ENCODE measurements around the gene TCIRG1. TPM values are rescaled to one million over a fixed set of nuclear protein-coding genes. Genes with fewer than 3 reads are reported as not detected.
A peak's percentile ranks its signal among the peaks of the same experiment; 100 is the strongest.

TCIRG1 gene
- total RNA-seq, 4 donors from 2014 or later, result 19.4 to 50.9 (median 41.2) TPM

DNA sequence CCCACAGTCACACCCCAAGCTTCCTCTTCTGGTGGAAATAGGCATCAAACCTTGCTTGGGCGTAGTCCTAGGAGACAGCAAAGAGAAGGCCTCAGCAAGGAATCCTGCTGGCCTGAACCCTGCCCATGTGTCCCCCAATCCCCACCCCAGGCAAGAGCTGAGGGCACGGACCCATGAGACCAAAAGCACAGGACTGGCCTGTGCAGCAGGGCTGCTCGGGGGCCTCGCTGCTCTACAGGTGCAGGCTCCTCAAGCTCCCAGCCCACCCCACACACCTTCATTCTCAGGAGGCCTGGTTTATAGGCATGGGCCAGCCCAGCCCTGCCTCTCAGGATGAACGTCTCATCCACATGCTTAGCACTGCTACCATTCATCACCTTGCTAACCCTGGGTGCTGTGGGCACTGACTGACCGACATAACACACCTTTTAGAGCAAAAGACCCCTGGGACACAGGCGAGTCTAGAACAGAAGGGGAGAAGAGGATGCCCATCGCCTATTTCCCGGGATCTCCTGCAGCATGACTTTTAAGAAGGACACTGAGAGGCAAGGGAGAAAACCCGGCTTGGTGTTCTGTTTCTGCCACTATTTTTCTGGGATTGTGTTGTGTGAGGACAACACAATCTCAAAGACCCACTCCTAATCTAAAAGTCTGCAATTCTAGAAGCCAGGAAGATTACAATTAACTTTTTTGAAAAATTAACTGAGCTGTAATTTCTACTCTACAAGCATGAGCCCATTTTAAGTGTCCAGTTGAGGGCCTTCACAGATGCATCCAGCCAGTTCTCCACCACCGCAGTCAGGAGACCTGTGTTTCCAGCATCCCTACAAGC lies 15.4 kb downstream of the TCIRG1 start:
- Histone ChIP-seq H3K9me3 (no peaks in the 10 kb centered on the region), H3K4me3 (no peak overlapping the region), H3K4me1 (no peaks in the 10 kb centered on the region), H3K36me3 (peaks cover 34% of the 10 kb centered on the region), H3K27ac (no peak overlapping the region), H3K27me3 (no peaks in the 10 kb centered on the region)
- peak in 1 of 2 donors; percentile 77 for DNase-seq (ENCODE audit: low spot score in 2 of 2)
- WGBS, result 90% methylated on average over 9 of the region's 11 CpGs
- no peak for TF ChIP-seq POLR2AphosphoS5 (IDR thresholded peaks at IDR 0.05)
- TF ChIP-seq, protein P1, sequence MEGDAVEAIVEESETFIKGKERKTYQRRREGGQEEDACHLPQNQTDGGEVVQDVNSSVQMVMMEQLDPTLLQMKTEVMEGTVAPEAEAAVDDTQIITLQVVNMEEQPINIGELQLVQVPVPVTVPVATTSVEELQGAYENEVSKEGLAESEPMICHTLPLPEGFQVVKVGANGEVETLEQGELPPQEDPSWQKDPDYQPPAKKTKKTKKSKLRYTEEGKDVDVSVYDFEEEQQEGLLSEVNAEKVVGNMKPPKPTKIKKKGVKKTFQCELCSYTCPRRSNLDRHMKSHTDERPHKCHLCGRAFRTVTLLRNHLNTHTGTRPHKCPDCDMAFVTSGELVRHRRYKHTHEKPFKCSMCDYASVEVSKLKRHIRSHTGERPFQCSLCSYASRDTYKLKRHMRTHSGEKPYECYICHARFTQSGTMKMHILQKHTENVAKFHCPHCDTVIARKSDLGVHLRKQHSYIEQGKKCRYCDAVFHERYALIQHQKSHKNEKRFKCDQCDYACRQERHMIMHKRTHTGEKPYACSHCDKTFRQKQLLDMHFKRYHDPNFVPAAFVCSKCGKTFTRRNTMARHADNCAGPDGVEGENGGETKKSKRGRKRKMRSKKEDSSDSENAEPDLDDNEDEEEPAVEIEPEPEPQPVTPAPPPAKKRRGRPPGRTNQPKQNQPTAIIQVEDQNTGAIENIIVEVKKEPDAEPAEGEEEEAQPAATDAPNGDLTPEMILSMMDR (IDR thresholded peaks at IDR 0.05), result no peak
- no peak for TF ChIP-seq EP300 (IDR thresholded peaks at IDR 0.05)
- no peak for TF ChIP-seq POLR2A (IDR thresholded peaks at IDR 0.05)

DNA sequence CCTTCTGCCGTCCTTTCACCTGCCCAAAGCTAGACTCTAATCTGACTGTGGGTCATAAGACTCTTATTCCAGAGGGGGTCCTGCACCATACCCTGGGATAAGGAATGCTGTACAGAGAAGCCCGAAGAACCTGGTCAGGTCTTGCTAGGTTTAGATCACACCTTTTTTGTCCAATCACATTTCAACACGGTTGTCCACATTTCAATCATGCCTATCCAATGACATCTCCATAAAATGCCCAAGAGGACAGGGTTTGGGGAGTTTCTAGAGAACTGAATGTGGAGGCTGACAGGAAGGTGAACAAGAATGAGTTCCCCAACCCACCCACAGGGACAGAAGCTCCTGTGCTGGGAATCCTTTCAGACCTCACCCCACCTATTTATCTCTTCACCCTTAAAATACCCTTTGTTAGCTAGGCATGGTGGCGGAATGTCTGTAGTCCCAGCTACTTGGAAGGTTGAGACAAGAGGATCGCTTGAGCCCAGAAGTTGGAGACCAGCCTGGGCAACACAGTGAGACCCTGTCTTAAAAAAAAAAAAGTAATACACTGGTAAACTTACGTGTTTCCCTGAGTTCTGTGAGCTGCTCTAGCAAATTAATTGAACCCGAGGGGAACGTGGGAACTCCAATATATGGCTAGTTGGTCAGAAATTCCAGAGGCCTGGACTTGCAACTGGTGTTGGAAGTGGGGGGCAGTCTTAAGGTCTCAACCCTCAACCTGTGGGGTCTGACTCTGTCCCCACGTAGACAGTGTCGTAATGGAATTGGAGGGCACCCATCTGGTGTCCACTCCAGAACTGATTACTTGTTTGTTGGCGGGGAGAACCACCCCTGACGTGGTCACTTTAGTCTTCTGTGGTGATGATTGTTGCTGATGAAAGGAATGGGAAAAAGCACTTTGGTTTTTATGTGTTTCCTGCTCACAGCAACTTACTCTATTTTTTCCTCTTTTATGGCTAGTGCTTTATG lies 17.8 kb downstream of the TCIRG1 start:
- Histone ChIP-seq H3K27ac (no peak overlapping the region), H3K4me3 (no peak overlapping the region), H3K4me1 (no peaks in the 10 kb centered on the region), H3K36me3 (peaks cover 17% of the 10 kb centered on the region), H3K27me3 (no peaks in the 10 kb centered on the region), H3K9me3 (no peaks in the 10 kb centered on the region)
- WGBS, result 91% methylated on average over 12 of the region's 12 CpGs
- DNase-seq (ENCODE audit: low spot score in 2 of 2), result no peak
- TF ChIP-seq, protein P1 (IDR thresholded peaks at IDR 0.05), result no peak
- TF ChIP-seq POLR2AphosphoS5 (IDR thresholded peaks at IDR 0.05) (no peak), EP300 (IDR thresholded peaks at IDR 0.05) (no peak), POLR2A (IDR thresholded peaks at IDR 0.05) (no peak)

DNA sequence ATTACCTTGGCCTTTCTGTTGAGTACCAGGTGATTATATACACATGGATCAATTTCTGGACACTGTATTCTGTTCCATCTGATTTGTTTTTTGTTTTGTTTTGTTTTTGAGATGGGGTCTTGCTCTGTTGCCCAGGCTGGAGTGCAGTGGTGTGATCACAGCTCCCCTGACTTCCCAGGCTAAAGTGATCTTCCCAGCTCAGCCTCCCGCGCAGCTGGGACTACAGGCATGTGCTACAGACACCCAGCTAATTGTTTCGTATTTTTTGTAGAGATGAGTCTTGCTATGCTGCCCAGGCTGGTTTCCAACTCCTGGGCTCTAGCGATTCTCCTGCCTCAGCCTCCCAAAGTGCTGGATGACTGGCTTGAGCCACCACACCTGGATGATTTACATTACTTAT lies 19.0 kb downstream of the TCIRG1 start:
- TF ChIP-seq, protein P1 (IDR thresholded peaks at IDR 0.05), result no peak
- no peak for TF ChIP-seq EP300 (IDR thresholded peaks at IDR 0.05)
- TF ChIP-seq POLR2AphosphoS5 (IDR thresholded peaks at IDR 0.05), result no peak
- TF ChIP-seq POLR2A (IDR thresholded peaks at IDR 0.05), result no peak

DNA sequence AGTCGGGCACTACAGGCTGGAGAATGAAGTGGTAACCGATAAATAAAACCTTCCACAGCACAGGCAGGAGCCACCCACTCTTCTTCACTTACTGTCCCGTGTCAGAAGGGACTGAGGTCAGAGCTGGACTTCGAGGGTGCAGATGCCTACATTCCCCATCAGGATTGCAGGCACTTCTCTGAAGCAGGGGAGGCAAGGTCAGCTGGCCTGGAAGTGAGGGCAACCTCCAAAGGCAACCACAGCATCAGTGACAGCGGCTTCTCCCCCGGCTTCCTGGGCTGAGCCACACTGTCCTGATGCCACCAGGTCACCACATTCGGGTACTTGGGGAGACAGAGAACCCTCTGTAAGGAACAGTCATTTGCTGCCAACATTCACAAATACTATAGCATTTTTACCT lies 22.7 kb downstream of the TCIRG1 start:
- no peak for DNase-seq (ENCODE audit: low spot score in 2 of 2)
- Histone ChIP-seq H3K4me1 (no peaks in the 10 kb centered on the region), H3K27ac (no peak overlapping the region), H3K4me3 (no peak overlapping the region), H3K27me3 (no peaks in the 10 kb centered on the region), H3K36me3 (peaks cover 50% of the 10 kb centered on the region), H3K9me3 (no peaks in the 10 kb centered on the region)
- 91% methylated on average over 7 of the region's 7 CpGs for WGBS
- TF ChIP-seq POLR2AphosphoS5 (IDR thresholded peaks at IDR 0.05), result no peak
- TF ChIP-seq, protein P1 (IDR thresholded peaks at IDR 0.05), result no peak
- TF ChIP-seq EP300 (IDR thresholded peaks at IDR 0.05), result no peak

More for the DNA sequence above, 19.0 kb downstream of the TCIRG1 start:
- Histone ChIP-seq H3K27ac (no peak overlapping the region), H3K4me3 (no peak overlapping the region), H3K4me1 (no peaks in the 10 kb centered on the region), H3K36me3 (peaks cover 20% of the 10 kb centered on the region), H3K9me3 (no peaks in the 10 kb centered on the region), H3K27me3 (no peaks in the 10 kb centered on the region)
- 95% methylated on average over 4 of the region's 4 CpGs for WGBS
- DNase-seq (ENCODE audit: low spot score in 2 of 2), result no peak

DNA sequence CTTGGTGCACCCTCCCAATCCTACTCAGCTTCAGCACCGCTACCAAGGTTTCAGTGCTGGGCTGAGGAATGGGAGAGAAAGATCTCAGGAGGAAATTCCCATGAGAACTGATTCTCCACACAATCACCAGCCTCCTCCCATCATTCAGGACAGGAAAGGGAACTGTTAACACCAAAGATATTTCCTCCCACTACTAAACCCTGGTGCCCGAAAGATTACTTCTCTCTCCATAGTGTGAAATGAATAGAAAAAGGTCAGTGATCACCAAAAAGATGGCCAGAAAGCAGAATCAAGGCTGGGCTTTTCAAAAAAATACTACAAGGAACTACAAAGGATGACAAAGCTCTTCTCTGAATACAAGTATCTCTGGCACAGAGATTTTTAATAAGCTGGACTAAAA lies 26.1 kb downstream of the TCIRG1 start:
- Histone ChIP-seq H3K27me3 (no peaks in the 10 kb centered on the region), H3K36me3 (peaks cover 70% of the 10 kb centered on the region), H3K9me3 (no peaks in the 10 kb centered on the region), H3K27ac (no peak overlapping the region), H3K4me1 (no peaks in the 10 kb centered on the region), H3K4me3 (no peak overlapping the region)
- WGBS, result 89% methylated on average over 2 of the region's 2 CpGs
- TF ChIP-seq POLR2AphosphoS5 (IDR thresholded peaks at IDR 0.05) (no peak), POLR2A (IDR thresholded peaks at IDR 0.05) (no peak), EP300 (IDR thresholded peaks at IDR 0.05) (no peak)
- TF ChIP-seq, protein P1 (IDR thresholded peaks at IDR 0.05), result no peak
- no peak for DNase-seq (ENCODE audit: low spot score in 2 of 2)

Measured in suprapubic skin (tissue), 4 donors.